Measurements from ENCODE around the gene RPL36.

The RPL36 gene

GRCh38 chr19:5665781-5666513, 24.1 kb upstream of the RPL36 start:
- Histone ChIP-seq H3K36me3 (ENCODE audit: low read length) (0 out of 2 replicates have a peak, but pooled peaks cover 3% of the 10 kb centered on the region), H3K79me2 (ENCODE audit: insufficient read depth, low read length) (no peaks in the 10 kb centered on the region), H3K27me3 (ENCODE audit: low read length) (no peaks in the 10 kb centered on the region), H3K9me2 (replicated peaks; ENCODE audit: insufficient read depth, low read length) (no peaks in the 10 kb centered on the region), H3K9me3 (ENCODE audit: insufficient read depth, low read length) (no peaks in the 10 kb centered on the region), H3K27ac (ENCODE audit: low read depth, low read length) (no peak overlapping the region), H3K4me2 (ENCODE audit: low read depth, low read length, poor library complexity, severe bottlenecking) (no peak overlapping the region), H3K9ac (ENCODE audit: low read length) (no peak overlapping the region), H2AFZ (ENCODE audit: low read depth, low read length, severe bottlenecking) (no peak overlapping the region), H3K4me3 (ENCODE audit: insufficient read depth, low read length, poor library complexity, severe bottlenecking) (no peak overlapping the region), H3F3A (ENCODE audit: insufficient read depth) (no peaks in the 10 kb centered on the region), H4K20me1 (ENCODE audit: low read depth, low read length) (peaks cover 2% of the 10 kb centered on the region; the same call in 1 of the 2 replicates)
- TF ChIP-seq EZH2phosphoT487 (conservative IDR thresholded peaks at IDR 0.05; ENCODE audit: low read length) (no peak), CTCF (IDR thresholded peaks at IDR 0.05; ENCODE audit: insufficient read depth, low read length, poor library complexity, severe bottlenecking) (no peak)

GRCh38 chr19:5666921-5667610, 23.0 kb upstream of the RPL36 start:
- no peak overlapping the region for H3K4me2 ChIP-seq (ENCODE audit: low read depth, low read length, poor library complexity, severe bottlenecking)
- H3K9me3 ChIP-seq (ENCODE audit: insufficient read depth, low read length) = no peaks in the 10 kb centered on the region
- no peak overlapping the region for H3K27ac ChIP-seq (ENCODE audit: low read depth, low read length)
- no peaks in the 10 kb centered on the region for H3F3A ChIP-seq (ENCODE audit: insufficient read depth)
- H3K27me3 ChIP-seq (ENCODE audit: low read length) = no peaks in the 10 kb centered on the region
- H4K20me1 ChIP-seq (ENCODE audit: low read depth, low read length) = peaks cover 2% of the 10 kb centered on the region; the same call in 1 of the 2 replicates
- no peaks in the 10 kb centered on the region for H3K79me2 ChIP-seq (ENCODE audit: insufficient read depth, low read length)
- H3K9ac ChIP-seq (ENCODE audit: low read length) = no peak overlapping the region
- 0 out of 2 replicates have a peak, but pooled peaks cover 3% of the 10 kb centered on the region for H3K36me3 ChIP-seq (ENCODE audit: low read length)
- no peak overlapping the region for H3K4me3 ChIP-seq (ENCODE audit: insufficient read depth, low read length, poor library complexity, severe bottlenecking)
- no peak overlapping the region for H2AFZ ChIP-seq (ENCODE audit: low read depth, low read length, severe bottlenecking)
- no peaks in the 10 kb centered on the region for H3K9me2 ChIP-seq (replicated peaks; ENCODE audit: insufficient read depth, low read length)
- no peak for TF ChIP-seq EZH2phosphoT487 (conservative IDR thresholded peaks at IDR 0.05; ENCODE audit: low read length)
- TF ChIP-seq CTCF (IDR thresholded peaks at IDR 0.05; ENCODE audit: insufficient read depth, low read length, poor library complexity, severe bottlenecking) = no peak

- H3F3A ChIP-seq (ENCODE audit: insufficient read depth) = no peaks in the 10 kb centered on the region
- H3K79me2 ChIP-seq (ENCODE audit: insufficient read depth, low read length) = no peaks in the 10 kb centered on the region
- TF ChIP-seq CTCF (IDR thresholded peaks at IDR 0.05; ENCODE audit: insufficient read depth, low read length, poor library complexity, severe bottlenecking) (no peak), EZH2phosphoT487 (conservative IDR thresholded peaks at IDR 0.05; ENCODE audit: low read length) (no peak)
- no peak overlapping the region for H3K27ac ChIP-seq (ENCODE audit: low read depth, low read length)
- no peaks in the 10 kb centered on the region for H3K9me3 ChIP-seq (ENCODE audit: insufficient read depth, low read length)
- H3K36me3 ChIP-seq (ENCODE audit: low read length) = 0 out of 2 replicates have a peak, but pooled peaks cover 3% of the 10 kb centered on the region
- H3K4me3 ChIP-seq (ENCODE audit: insufficient read depth, low read length, poor library complexity, severe bottlenecking) = no peak overlapping the region
- H3K9ac ChIP-seq (ENCODE audit: low read length) = no peak overlapping the region
- H2AFZ ChIP-seq (ENCODE audit: low read depth, low read length, severe bottlenecking) = no peak overlapping the region
- no peak overlapping the region for H3K4me2 ChIP-seq (ENCODE audit: low read depth, low read length, poor library complexity, severe bottlenecking)
- no peaks in the 10 kb centered on the region for H3K9me2 ChIP-seq (replicated peaks; ENCODE audit: insufficient read depth, low read length)
- peaks cover 2% of the 10 kb centered on the region; the same call in 1 of the 2 replicates for H4K20me1 ChIP-seq (ENCODE audit: low read depth, low read length)
- no peaks in the 10 kb centered on the region for H3K27me3 ChIP-seq (ENCODE audit: low read length)
These were observed 22.3 kb upstream of the RPL36 start for GRCh38 chr19:5667751-5668271.
